ENCODE data around the gene KCNQ1. TPM values are rescaled to one million over a fixed set of nuclear protein-coding genes. Genes with fewer than 3 reads are reported as not detected.

Gene KCNQ1
- polyA plus RNA-seq, 1 donor from 2014 or later = not detected

- TF ChIP-seq TAF1 (IDR thresholded peaks at IDR 0.05; ENCODE audit: low read depth) (no peak), POLR2AphosphoS5 (IDR thresholded peaks at IDR 0.05) (no peak), EZH2 (IDR thresholded peaks at IDR 0.05; ENCODE audit: borderline replicate concordance, insufficient read depth, low read length, poor library complexity, severe bottlenecking) (no peak), MXI1 (conservative IDR thresholded peaks at IDR 0.05; ENCODE audit: poor library complexity, severe bottlenecking) (no peak), RAD21 (conservative IDR thresholded peaks at IDR 0.05) (no peak), REST (IDR thresholded peaks at IDR 0.05; ENCODE audit: borderline replicate concordance) (no peak), SMC3 (conservative IDR thresholded peaks at IDR 0.05; ENCODE audit: poor library complexity) (no peak), EP300 (conservative IDR thresholded peaks at IDR 0.05; ENCODE audit: poor library complexity, severe bottlenecking) (no peak)
- TF ChIP-seq, protein P1, sequence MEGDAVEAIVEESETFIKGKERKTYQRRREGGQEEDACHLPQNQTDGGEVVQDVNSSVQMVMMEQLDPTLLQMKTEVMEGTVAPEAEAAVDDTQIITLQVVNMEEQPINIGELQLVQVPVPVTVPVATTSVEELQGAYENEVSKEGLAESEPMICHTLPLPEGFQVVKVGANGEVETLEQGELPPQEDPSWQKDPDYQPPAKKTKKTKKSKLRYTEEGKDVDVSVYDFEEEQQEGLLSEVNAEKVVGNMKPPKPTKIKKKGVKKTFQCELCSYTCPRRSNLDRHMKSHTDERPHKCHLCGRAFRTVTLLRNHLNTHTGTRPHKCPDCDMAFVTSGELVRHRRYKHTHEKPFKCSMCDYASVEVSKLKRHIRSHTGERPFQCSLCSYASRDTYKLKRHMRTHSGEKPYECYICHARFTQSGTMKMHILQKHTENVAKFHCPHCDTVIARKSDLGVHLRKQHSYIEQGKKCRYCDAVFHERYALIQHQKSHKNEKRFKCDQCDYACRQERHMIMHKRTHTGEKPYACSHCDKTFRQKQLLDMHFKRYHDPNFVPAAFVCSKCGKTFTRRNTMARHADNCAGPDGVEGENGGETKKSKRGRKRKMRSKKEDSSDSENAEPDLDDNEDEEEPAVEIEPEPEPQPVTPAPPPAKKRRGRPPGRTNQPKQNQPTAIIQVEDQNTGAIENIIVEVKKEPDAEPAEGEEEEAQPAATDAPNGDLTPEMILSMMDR (IDR thresholded peaks at IDR 0.05; ENCODE audit: poor library complexity, severe bottlenecking) = no peak
- no peaks in the 10 kb centered on the region for H3K36me3 ChIP-seq (ENCODE audit: insufficient read depth, low read length)
- no peak overlapping the region for H3K4me2 ChIP-seq (ENCODE audit: low read length)
Measured at GRCh38 chr11:2460540-2461252, 15.9 kb downstream of the KCNQ1 start.

DNA sequence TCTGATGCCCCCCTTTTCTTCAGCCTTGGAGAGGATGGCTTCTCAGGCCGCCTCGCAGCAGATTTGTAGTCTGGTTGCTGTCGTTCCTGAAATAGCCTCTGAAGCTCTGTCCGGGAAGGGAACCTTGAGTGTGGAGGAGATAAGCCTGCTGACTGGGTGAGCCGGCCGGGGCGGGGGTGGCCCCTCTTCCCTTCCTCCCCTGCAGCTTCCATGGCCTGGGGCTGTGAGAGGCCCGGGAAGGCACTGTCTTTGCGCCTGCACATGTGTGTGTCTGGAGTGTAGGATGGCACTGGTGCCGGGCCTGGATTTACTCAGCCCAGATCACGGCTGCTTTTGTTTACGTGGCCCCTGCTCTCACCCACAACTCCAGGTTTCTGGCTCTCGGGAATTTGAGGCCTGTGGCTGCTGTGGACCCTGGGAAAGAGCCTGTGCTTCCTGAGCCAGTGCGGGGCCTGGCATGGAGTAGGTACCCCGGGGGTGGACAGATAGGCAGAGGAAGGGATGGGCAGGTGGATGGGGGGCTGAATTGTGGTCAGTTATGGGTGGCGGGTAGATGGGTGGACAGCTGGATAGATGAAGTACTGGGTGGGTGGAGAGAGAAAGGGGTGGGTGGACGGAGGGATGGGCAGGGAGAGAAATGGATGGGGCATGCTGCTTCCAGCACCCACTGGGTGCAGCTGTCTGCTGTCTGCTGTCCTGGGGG, 16.6 kb downstream of the KCNQ1 start:
- Histone ChIP-seq H3K27ac (ENCODE audit: low read length) (no peak overlapping the region), H3K36me3 (ENCODE audit: insufficient read depth, low read length) (no peaks in the 10 kb centered on the region), H3K9me2 (ENCODE audit: insufficient read depth, low read length) (no peaks in the 10 kb centered on the region), H3K4me2 (ENCODE audit: low read length) (no peak overlapping the region), H3K9me3 (ENCODE audit: low read length) (no peaks in the 10 kb centered on the region), H3K4me3 (ENCODE audit: low read length) (no peak overlapping the region), H4K20me1 (ENCODE audit: insufficient read depth) (no peaks in the 10 kb centered on the region), H3K27me3 (ENCODE audit: insufficient read depth, low read depth, low read length) (no peaks in the 10 kb centered on the region), H3K9ac (ENCODE audit: low read length) (no peak overlapping the region), H2AFZ (ENCODE audit: low read depth, low read length) (no peak overlapping the region), H3F3A (ENCODE audit: insufficient read depth, low read length, poor library complexity, severe bottlenecking) (no peaks in the 10 kb centered on the region), H3K79me2 (replicated peaks; ENCODE audit: insufficient read depth, low read length) (no peaks in the 10 kb centered on the region)
- TF ChIP-seq MXI1 (conservative IDR thresholded peaks at IDR 0.05; ENCODE audit: poor library complexity, severe bottlenecking) = no peak
- no peak for TF ChIP-seq SMC3 (conservative IDR thresholded peaks at IDR 0.05; ENCODE audit: poor library complexity)
- TF ChIP-seq, protein P1 (IDR thresholded peaks at IDR 0.05; ENCODE audit: poor library complexity, severe bottlenecking) = no peak
- TF ChIP-seq EP300 (conservative IDR thresholded peaks at IDR 0.05; ENCODE audit: poor library complexity, severe bottlenecking) = no peak
- no peak for TF ChIP-seq POLR2AphosphoS5 (IDR thresholded peaks at IDR 0.05)
- no peak for TF ChIP-seq RAD21 (conservative IDR thresholded peaks at IDR 0.05)
- TF ChIP-seq TAF1 (IDR thresholded peaks at IDR 0.05; ENCODE audit: low read depth) = no peak
- TF ChIP-seq REST (IDR thresholded peaks at IDR 0.05; ENCODE audit: borderline replicate concordance) = no peak
- TF ChIP-seq EZH2 (IDR thresholded peaks at IDR 0.05; ENCODE audit: borderline replicate concordance, insufficient read depth, low read length, poor library complexity, severe bottlenecking) = no peak

More at GRCh38 chr11:2460540-2461252, 15.9 kb downstream of the KCNQ1 start:
- Histone ChIP-seq H3K4me3 (ENCODE audit: low read length) (no peak overlapping the region), H3K79me2 (replicated peaks; ENCODE audit: insufficient read depth, low read length) (no peaks in the 10 kb centered on the region), H3K27me3 (ENCODE audit: insufficient read depth, low read depth, low read length) (no peaks in the 10 kb centered on the region), H3F3A (ENCODE audit: insufficient read depth, low read length, poor library complexity, severe bottlenecking) (no peaks in the 10 kb centered on the region), H4K20me1 (ENCODE audit: insufficient read depth) (no peaks in the 10 kb centered on the region), H3K27ac (ENCODE audit: low read length) (no peak overlapping the region), H3K9me2 (ENCODE audit: insufficient read depth, low read length) (no peaks in the 10 kb centered on the region), H2AFZ (ENCODE audit: low read depth, low read length) (no peak overlapping the region), H3K9ac (ENCODE audit: low read length) (no peak overlapping the region), H3K9me3 (ENCODE audit: low read length) (no peaks in the 10 kb centered on the region)

All from neural cell (in vitro differentiated cells).